Medulla oblongata (tissue), 1 donor: ENCODE measurements around the gene CNGA3.

Experiments used
- DNase-seq: peaks from one replicate; pipeline ENCODE4 v3.0.0-alpha.2; 2015; ENCODE audit errors: extremely low spot score

CNGA3 gene

GRCh38 chr2:98327776-98328175 is 18.5 kb upstream of the CNGA3 start:
- DNase-seq = no peak

DNA sequence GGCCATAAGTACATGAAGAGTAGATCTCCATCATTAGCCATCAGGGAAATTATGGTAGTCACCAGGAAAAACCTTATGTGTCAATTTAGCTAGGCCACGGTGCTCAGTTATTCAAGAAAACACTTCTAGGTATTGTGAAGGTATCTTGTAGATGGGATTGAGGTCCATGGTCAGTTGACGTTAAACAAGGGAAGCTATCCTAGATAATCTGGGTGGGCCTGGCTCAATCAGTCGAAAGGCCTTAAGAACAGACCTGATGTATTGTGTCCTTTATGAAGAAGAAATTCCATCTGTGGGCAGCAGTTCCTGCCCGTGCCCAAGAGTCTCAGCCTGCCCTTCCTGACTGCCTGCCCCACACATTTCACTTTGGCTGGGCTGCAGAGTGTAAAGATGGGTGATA is 16.7 kb upstream of the CNGA3 start:
- DNase-seq = no peak

GRCh38 chr2:98332989-98333388 is 13.3 kb upstream of the CNGA3 start:
- DNase-seq = no peak

DNA sequence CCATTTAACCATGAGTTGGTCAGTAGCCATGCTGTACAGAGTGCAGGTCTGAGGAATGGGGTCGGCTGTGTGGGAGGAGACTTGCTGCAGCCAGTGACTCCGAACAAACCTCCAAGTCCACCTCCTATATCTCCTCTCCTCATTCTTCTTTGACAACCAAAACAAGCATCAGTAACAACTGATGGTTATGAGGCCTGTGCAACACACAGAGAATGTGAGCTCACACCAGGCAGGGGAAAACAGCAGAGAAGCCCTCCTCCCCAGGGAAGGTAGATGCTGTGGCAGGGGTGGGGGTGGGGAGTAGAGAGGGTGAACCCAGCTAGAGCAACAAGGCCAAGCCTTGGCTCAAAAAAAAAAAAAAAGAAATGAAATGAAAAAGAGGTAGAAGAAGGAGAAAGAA is 12.3 kb upstream of the CNGA3 start:
- no peak for DNase-seq

- DNase-seq = peak; percentile 73
Measured at GRCh38 chr2:98334439-98335078, 11.7 kb upstream of the CNGA3 start.

DNA sequence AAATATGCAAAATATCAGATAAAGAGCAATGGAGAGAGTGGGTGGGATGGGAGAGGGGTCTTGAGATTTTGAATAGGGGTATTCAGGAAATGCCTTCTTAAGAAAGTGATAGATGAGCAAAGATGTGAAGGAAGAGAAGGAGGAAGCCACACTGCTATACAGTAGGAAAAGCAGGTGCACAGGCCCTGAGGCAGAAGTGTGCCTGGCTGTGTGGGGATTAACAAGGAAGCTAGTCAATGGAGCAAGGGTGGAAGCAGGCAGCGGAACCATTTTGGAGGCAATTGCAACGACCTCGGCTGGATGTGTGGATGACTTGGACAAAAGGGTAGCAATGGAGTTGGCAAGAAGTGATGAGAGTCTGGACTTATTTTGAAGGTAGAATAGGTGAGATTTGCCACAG is 11.0 kb upstream of the CNGA3 start:
- no peak for DNase-seq

DNA sequence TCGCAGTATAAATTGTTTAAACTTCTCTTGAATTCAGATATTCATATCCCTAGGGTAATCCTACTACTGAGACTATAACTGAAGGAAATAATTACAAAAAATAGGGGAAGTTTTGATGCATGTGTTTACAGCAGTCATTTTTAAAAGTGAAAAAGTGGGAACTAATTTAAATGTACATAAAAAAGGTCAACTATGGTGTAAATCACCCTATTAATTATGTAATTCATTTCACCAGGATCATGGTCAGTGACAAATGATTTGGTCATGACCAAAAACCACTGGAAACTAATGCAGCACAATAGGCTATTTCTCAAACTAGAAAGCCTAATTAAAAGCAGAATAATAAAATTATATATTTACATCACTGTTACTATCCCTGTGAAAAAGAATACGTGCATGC is 5.0 kb upstream of the CNGA3 start:
- no peak for DNase-seq

GRCh38 chr2:98343285-98343684 is 3.0 kb upstream of the CNGA3 start:
- DNase-seq = no peak

DNA sequence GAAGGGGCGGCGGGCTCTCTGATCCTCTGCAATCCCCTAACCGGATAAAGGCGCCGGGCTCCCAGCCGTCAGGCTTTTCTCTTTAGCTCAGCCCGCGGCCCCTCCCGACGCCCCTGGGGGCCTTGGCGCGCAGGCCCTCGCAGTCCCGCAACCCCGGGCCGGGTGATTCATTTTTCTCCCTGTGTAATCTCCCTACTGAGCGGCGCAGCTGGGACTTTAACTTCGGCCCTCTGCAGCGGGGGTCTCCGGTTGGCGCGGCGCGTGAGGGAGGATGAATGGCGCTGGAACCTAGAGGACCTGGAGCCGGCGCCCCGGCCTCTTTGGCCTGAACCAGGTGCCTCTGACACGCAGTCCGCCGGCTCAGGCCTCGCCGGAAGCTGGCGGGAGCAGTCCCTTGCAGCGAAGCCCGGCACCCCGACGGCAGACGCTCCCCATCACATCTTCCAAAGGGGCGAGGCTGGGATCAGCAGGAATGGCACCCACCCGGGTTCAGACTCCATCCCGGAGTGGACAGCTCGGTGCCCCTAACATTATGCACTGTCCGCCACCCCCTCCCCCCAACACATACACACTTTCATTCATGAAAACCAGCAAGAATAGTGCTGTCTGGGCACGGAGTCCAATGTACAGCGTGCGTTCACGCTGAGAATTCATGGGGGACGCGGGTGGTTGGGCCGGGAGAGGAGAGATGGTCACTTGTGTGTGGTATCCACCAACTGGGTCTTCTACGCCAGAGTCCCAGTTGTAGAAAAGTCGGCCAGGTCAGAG is 1.2 kb downstream of the CNGA3 start:
- no peak for DNase-seq

DNA sequence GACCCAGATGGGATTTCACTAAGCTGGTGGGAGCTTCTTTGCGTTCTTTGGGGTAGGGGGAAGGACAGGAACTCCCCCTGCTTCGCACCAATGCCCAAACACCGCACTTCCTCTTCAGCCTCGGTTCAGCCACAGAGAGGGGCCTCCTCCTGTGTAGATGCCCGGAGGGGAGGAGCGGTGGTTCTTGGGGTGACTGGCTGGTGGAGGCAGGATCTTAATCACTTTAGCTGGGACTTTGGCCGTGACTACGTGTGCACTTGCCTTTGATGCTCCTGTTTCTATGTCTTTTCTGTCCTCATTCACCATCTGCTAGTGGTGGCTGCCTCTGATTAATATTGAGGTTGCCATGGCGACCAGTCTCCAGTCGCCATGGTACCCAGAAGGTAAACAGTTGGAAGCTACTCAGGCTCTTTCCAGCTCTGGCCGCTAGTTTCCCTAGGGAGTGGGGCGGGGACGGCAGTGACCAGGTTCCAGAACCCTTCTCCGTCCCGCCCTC is 1.9 kb downstream of the CNGA3 start:
- peak; percentile 3 for DNase-seq

DNA sequence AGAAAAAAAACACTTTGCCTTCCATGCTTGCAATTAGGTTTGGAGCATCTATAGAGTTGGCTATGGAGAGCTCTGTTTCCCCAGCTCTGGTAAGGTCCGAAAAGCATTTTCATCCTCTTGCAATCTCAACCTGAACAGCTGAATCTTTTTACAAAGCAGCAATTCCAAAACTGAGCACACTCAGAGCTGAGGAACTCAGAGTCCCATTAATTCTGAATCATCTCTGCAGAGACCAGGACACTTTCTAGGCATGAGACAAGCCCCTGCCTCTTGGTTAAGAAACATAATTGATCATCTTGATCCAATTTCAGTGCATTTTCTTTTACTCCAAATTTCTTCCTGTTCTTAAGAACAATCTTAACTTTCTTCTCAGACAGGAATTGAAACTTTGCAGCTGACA is 4.2 kb downstream of the CNGA3 start:
- DNase-seq = no peak

GRCh38 chr2:98355881-98356280 is 9.6 kb downstream of the CNGA3 start:
- DNase-seq = no peak

DNA sequence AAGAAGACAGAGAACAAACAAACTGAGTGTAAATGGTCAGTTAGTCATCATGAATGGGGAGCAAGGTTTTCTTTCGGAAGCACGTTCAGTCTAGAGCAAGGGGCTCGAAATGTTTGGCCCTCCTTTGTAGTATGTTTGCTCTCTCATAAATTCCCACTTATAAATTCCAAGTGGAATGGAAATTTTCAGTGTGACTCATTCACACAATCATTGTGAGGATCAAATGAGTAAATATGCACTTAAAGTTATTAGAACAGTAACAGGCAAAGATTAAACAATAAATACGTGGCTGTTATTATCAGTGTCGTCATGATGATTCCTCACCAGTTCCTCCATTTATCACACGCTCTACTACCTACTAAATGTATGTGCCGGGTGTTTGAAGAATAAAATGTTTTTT is 10.5 kb downstream of the CNGA3 start:
- no peak for DNase-seq

GRCh38 chr2:98357849-98358248 is 11.6 kb downstream of the CNGA3 start:
- DNase-seq = no peak

DNA sequence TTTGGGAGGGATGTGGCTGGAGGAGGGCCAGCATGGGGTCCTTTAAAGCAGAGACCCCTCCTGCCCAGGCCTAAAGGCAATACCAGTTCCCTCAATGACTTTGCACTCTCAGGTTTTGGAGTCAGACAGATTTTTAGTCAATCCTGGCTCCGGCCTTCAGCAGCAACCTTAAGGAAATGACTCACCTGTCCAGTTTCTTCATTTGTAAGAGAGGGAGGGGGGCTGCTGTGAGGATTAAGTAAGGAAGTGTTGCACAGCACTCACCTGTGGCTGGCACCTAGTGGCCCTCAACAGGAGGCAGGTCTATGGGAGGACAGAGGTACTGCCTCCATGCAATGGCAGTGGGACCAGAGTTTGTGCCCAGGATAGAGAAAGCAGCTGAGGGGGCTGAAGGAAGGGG is 13.7 kb downstream of the CNGA3 start:
- no peak for DNase-seq

DNA sequence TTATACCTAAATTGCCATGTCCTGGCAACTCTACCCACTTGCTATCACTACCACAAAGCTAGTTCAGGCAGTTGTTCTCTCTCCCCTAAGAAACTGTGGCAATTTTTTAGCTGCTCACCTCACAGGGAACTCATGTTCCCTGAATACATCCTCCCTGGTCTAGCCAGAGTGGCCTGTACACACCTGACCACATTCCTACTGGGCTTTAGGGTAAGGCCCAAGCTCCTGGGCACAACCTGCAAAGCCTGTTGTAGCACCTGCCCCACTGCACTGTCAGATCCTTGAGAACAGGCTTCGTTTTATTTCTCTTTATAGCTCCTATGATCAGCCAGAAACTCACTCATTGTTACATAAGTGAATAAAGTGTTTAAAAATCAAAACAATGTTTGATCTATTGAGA is 21.5 kb downstream of the CNGA3 start:
- no peak for DNase-seq

GRCh38 chr2:98369710-98370239 is 23.5 kb downstream of the CNGA3 start:
- DNase-seq = no peak

DNA sequence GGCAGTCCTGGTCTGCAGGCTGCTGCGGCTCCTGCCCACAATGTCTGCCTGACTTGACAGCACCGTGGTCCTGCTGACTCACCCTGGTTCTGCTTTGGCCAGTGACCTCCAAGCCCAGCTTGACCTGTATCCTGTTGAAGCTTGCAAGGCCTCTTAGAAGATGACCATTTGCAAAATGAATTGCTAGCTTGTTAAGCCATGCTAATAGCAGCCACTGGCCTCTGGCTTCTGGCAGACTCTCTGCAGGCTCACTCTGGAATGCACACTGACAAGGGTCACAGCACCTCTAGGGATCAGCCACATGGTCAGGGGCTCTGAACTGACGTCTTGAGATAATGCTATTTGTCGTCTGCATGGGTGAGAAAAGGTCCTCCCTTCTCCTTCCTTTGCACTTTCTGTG is 25.9 kb downstream of the CNGA3 start:
- no peak for DNase-seq

- DNase-seq = no peak
Measured at GRCh38 chr2:98372579-98372978, 26.3 kb downstream of the CNGA3 start.

- no peak for DNase-seq
Measured at GRCh38 chr2:98374286-98374685, 28.0 kb downstream of the CNGA3 start.

DNA sequence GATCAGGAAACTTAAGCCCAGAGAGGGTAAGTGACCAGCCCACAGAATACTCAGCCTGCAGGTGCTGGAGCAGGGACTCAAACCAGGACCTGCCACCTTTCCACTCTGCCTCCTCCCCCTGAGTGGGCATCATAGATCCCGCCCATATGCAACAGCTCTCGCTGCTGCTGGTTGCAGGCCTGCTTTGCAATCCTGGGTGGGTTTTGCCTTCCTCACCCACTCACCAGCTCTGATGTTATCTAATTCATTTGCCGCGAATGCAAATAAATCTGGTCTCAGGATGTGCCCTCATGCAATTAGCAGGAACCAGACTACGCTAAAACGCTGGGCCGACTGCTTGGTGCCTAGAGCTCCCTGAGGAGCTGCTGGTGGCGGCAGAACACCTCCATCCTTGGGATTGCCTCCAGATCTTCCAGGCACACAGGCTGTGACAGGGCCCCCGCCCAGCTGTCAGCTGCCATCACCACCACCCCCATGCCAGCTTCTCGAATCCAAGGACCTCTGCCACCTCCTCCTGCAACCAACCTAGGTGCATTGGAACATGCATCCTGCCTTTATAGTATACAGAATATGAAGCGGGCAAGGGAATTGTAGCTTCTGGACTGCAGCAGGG is 28.8 kb downstream of the CNGA3 start:
- no peak for DNase-seq

- no peak for DNase-seq
Measured at GRCh38 chr2:98376301-98376910, 30.1 kb downstream of the CNGA3 start.
